Fibroblast of lung (primary cell): ENCODE measurements around the gene HEG1. TPM values are rescaled to one million over a fixed set of nuclear protein-coding genes. Genes with fewer than 3 reads are reported as not detected.

ENCODE experiments used
- DNase-seq, 2 donors: peaks; one replicate each; pipeline versions ENCODE4 v3.0.0 to v3.0.0-alpha.2; 2010; ENCODE audit warnings: low read depth in 2 of 2
- H2AFZ ChIP-seq: 2 replicates; pipeline ENCODE4 v1.5.1; 2012; ENCODE audit warnings: low read length, control low read depth, inconsistent platforms
- H3K27ac ChIP-seq: 2 replicates; pipeline ENCODE4 v1.5.1; 2011; ENCODE audit warnings: low read length, control low read depth; ENCODE audit not compliant: insufficient read depth
- H3K27me3 ChIP-seq: 2 replicates; pipeline ENCODE4 v1.5.1; 2011; ENCODE audit warnings: mild to moderate bottlenecking, low read length; ENCODE audit not compliant: control insufficient read depth, insufficient read depth
- H3K36me3 ChIP-seq: 2 replicates; pipeline ENCODE4 v1.5.1; 2011; ENCODE audit warnings: low read length; ENCODE audit not compliant: control insufficient read depth, insufficient read depth
- H3K4me1 ChIP-seq: 2 replicates; pipeline ENCODE4 v1.5.1; 2011; ENCODE audit warnings: low read length; ENCODE audit not compliant: control insufficient read depth, insufficient read depth; ENCODE audit errors: extremely low read depth
- H3K4me2 ChIP-seq: 2 replicates; pipeline ENCODE4 v1.5.1; 2011; ENCODE audit warnings: low read length, control low read depth; ENCODE audit not compliant: insufficient read depth; ENCODE audit errors: extremely low read depth
- H3K4me3 ChIP-seq, 4 experiments: fragments of 200-600 bp in 1 of 4; sonication (generic) in 1 of 4; replicated peaks in 1 of 4; 2 replicates each; pipeline ENCODE4 v1.5.1; 2011 to 2016; ENCODE audit warnings: low read length in 4 of 4, low read depth in 3 of 4, mild to moderate bottlenecking in 3 of 4, control low read depth in 2 of 4, inconsistent platforms in 1 of 4, mixed read lengths in 1 of 4; ENCODE audit not compliant: insufficient read depth in 1 of 4; ENCODE audit errors: control extremely low read depth in 1 of 4
- H3K79me2 ChIP-seq: 2 replicates; pipeline ENCODE4 v1.5.1; 2012; ENCODE audit warnings: mild to moderate bottlenecking, low read length, inconsistent platforms; ENCODE audit not compliant: control insufficient read depth, insufficient read depth
- H3K9ac ChIP-seq: 2 replicates; pipeline ENCODE4 v1.5.1; 2011; ENCODE audit warnings: mild to moderate bottlenecking, low read length, control low read depth; ENCODE audit not compliant: insufficient read depth
- H3K9me3 ChIP-seq: 2 replicates; pipeline ENCODE4 v1.5.1; 2012; ENCODE audit warnings: low read depth, low read length; ENCODE audit not compliant: control insufficient read depth, insufficient read depth
- H4K20me1 ChIP-seq: 2 replicates; pipeline ENCODE4 v1.5.1; 2011; ENCODE audit warnings: low read length; ENCODE audit not compliant: control insufficient read depth, insufficient read depth; ENCODE audit errors: extremely low read depth
- CTCF ChIP-seq, 2 donors: IDR thresholded peaks in 1 of 2; conservative IDR thresholded peaks in 1 of 2; 1 replicate in 1 of 2; 2 replicates in 1 of 2; pipeline ENCODE4 v1.5.1; 2011 to 2012; ENCODE audit warnings: low read length in 2 of 2, control low read depth in 1 of 2, inconsistent platforms in 1 of 2, low read depth in 1 of 2, mild to moderate bottlenecking in 1 of 2
- EZH2 ChIP-seq: IDR thresholded peaks from 2 replicates; pipeline ENCODE4 v1.5.1; 2012; ENCODE audit warnings: low read length, control low read depth, mild to moderate bottlenecking; ENCODE audit errors: missing control alignments
- polyA plus RNA-seq, 2 donors: library from polyadenylated mRNA; depleted of rRNA in 1 of 2; stranded (reverse) in 1 of 2; unstranded in 1 of 2; fragments of >200 nt; gene quantifications; 2 replicates each; pipeline ENCODE4 v1.2.1, GENCODE V29; 2011 to 2012; ENCODE audit warnings: missing spikeins in 1 of 2
- total RNA-seq: library from RNA; depleted of rRNA; stranded (reverse); fragments of >200 nt; gene quantifications from 2 replicates; pipeline ENCODE4 v1.2.1, GENCODE V29; 2014

Gene HEG1
- total and polyA plus RNA-seq, 2 donors (not counting 1 experiment from before 2014, with no cell fraction given): 137 to 305 TPM

DNA sequence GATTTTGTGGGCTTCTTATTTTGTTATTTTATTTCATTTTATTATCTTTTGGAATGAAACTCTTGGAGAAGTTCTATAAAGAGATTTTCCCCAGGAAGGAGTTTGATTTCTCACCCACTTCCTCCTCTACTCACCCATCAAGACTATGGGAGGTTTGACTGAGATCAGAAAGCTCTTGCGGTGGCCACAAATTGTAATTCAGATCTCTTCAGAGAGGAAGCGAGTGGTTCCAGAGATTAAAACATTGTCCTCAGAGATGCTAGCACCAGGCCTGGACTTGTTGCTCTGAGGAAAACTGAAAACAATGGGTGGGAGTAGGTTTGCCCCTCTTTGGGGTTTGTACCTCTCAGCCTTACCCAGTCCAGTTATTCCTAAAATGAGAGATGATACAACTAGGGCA lies 113.2 kb downstream of the HEG1 start:
- no peaks in the 10 kb centered on the region for H3K4me1 ChIP-seq
- no peak overlapping the region for H2AFZ ChIP-seq
- H3K79me2 ChIP-seq: no peaks in the 10 kb centered on the region
- no peaks in the 10 kb centered on the region for H4K20me1 ChIP-seq
- H3K27me3 ChIP-seq: no peaks in the 10 kb centered on the region
- H3K36me3 ChIP-seq: no peaks in the 10 kb centered on the region
- no peak overlapping the region for H3K27ac ChIP-seq
- no peaks in the 10 kb centered on the region for H3K9me3 ChIP-seq
- no peak overlapping the region for H3K4me2 ChIP-seq
- no peak overlapping the region for H3K9ac ChIP-seq
- H3K4me3 ChIP-seq: no peak overlapping the region
- TF ChIP-seq CTCF (conservative IDR thresholded peaks at IDR 0.05 in 1 of 2, IDR thresholded peaks at IDR 0.05 in 1 of 2; ENCODE audit: low read depth in 1 of 2, low read length in 2 of 2) (no peak), EZH2 (no peak)
- DNase-seq: no peak

DNA sequence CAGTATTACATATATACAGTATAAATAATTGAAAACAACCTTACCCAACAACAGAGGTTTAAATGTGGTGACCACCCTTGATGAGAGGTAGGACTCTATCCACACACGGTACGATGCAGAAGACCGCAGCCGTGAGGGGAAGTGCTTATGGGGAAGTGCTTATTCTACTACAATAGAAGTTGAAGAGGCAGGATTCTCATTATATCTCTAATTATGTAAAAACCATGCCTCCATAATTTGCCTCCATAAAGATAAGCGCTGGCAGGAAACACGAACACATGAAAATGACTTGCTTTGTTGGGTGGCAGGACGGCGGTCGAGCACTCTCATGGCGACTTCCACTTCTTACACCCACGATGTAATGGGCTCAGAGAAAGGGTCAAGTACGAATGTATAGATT lies 114.0 kb downstream of the HEG1 start:
- Histone ChIP-seq H3K9me3 (no peaks in the 10 kb centered on the region), H4K20me1 (no peaks in the 10 kb centered on the region), H3K4me3 (no peak overlapping the region), H3K9ac (no peak overlapping the region), H2AFZ (no peak overlapping the region), H3K36me3 (no peaks in the 10 kb centered on the region), H3K27ac (no peak overlapping the region), H3K79me2 (no peaks in the 10 kb centered on the region), H3K4me1 (no peaks in the 10 kb centered on the region), H3K4me2 (no peak overlapping the region), H3K27me3 (no peaks in the 10 kb centered on the region)
- no peak for DNase-seq
- TF ChIP-seq CTCF (conservative IDR thresholded peaks at IDR 0.05 in 1 of 2, IDR thresholded peaks at IDR 0.05 in 1 of 2; ENCODE audit: low read depth in 1 of 2, low read length in 2 of 2) (no peak), EZH2 (no peak)

DNA sequence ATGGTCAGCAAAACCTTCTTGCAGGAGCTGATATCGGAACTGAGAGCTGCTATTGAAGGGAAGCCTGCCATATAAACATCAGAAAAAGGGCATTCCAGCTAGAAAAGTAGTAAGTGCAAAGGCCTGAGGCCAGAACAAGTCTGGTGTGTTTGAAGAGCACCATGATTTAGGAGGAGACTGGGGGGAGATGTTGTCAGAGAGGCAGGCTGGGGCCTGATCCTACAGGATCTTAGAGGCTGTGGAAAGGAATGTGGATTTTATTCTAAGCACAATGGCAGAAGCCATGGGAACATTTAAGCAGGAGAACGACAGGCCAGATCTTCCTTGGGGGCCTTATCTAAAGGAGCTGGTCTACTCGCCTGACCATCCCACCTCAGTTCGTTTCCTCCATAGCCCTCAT lies 116.1 kb downstream of the HEG1 start:
- Histone ChIP-seq H3K27ac (no peak overlapping the region), H3K36me3 (no peaks in the 10 kb centered on the region), H3K4me1 (no peaks in the 10 kb centered on the region), H3K27me3 (no peaks in the 10 kb centered on the region), H4K20me1 (no peaks in the 10 kb centered on the region), H3K79me2 (no peaks in the 10 kb centered on the region), H3K4me2 (no peak overlapping the region), H3K9ac (no peak overlapping the region), H3K9me3 (no peaks in the 10 kb centered on the region), H2AFZ (no peak overlapping the region), H3K4me3 (no peak overlapping the region)
- DNase-seq: no peak
- TF ChIP-seq CTCF (conservative IDR thresholded peaks at IDR 0.05 in 1 of 2, IDR thresholded peaks at IDR 0.05 in 1 of 2; ENCODE audit: low read depth in 1 of 2, low read length in 2 of 2): no peak
- no peak for TF ChIP-seq EZH2
